Ovary (tissue), 9 donors: ENCODE data around the gene ABI3. TPM values are rescaled to one million over a fixed set of nuclear protein-coding genes. Genes with fewer than 3 reads are reported as not detected.

Source experiments
- DNase-seq, 5 donors: peaks; one replicate each; pipeline ENCODE4 v3.0.0-alpha.2; 2019 to 2020
- H3K27ac ChIP-seq, 2 donors: fragments of 200-600 bp; one replicate each; pipeline versions ENCODE4 v1.5.1 to v1.8.0; 2019 to 2022
- H3K27me3 ChIP-seq: fragments of 200-600 bp; one replicate; pipeline ENCODE4 v1.8.0; 2022
- H3K36me3 ChIP-seq: fragments of 200-600 bp; sonication (generic); one replicate; pipeline ENCODE4 v1.5.1; 2019
- H3K4me1 ChIP-seq: one replicate; pipeline ENCODE4 v1.8.1; 2013; ENCODE audit warnings: mild to moderate bottlenecking, moderate library complexity; ENCODE audit not compliant: insufficient read depth
- H3K4me3 ChIP-seq: fragments of 200-600 bp; sonication (generic); one replicate; pipeline ENCODE4 v1.5.1; 2017
- H3K9me3 ChIP-seq, 2 donors: fragments of 200-600 bp in 1 of 2; sonication (generic) in 1 of 2; one replicate each; pipeline versions ENCODE4 v1.5.1 to v1.8.1; 2013 to 2019; ENCODE audit warnings: mild to moderate bottlenecking in 1 of 2, moderate library complexity in 1 of 2
- CTCF ChIP-seq, 3 donors: fragments of 450-650 bp in 2 of 3; fragments of 200-600 bp in 1 of 3; IDR thresholded peaks; one replicate each; pipeline versions ENCODE4 v1.5.1 to v1.8.0; 2016 to 2022; ENCODE audit warnings: antibody characterized with exemption in 3 of 3, mild to moderate bottlenecking in 1 of 3
- EP300 ChIP-seq: sonication (generic); formaldehyde crosslinking; IDR thresholded peaks from one replicate; pipeline ENCODE4 v1.6.1; 2017; ENCODE audit warnings: antibody characterized with exemption
- POLR2A ChIP-seq: fragments of 450-650 bp; IDR thresholded peaks from one replicate; pipeline ENCODE4 v1.6.1; 2017; ENCODE audit warnings: antibody characterized with exemption, mild to moderate bottlenecking, moderate library complexity
- WGBS, 3 donors: extraction: QIAGEN DNeasy Blood & Tissue Kit in 1 of 3; methylation state at CpG; one replicate each; pipeline versions ENCODE4 v1.1.5 to v1.1.7; 2013 to 2017; 5-methylcytosine and 5-hydroxymethylcytosine counted together
- intact Hi-C, 4 donors: fragments of 100-400 bp; cut with DNase I; formaldehyde crosslinking; loops; one replicate each; pipeline versions ENCODE4 v1.11.0 to v1.15.1; 2022 to 2023
- polyA plus RNA-seq, 2 donors: library from polyadenylated mRNA; stranded (reverse); fragments of 200-250 nt in 1 of 2; fragments of 350-450 nt in 1 of 2; fragmentation: Illumina TruSeq in 1 of 2; extraction: RNeasy Lipid Tissue Mini Kit (QIAGEN cat#74804) in 1 of 2; gene quantifications; one replicate each; pipeline ENCODE4 v1.2.3, GENCODE V29; 2013 to 2014
- total RNA-seq, 7 donors: library from RNA; depleted of rRNA in 2 of 7; stranded (reverse); fragments of >200 nt in 2 of 7; fragmentation: NEBNext Ultra II Directional in 3 of 7; extraction: Animal tissue kit (Norgen Biotek cat#: 25700) in 3 of 7; gene quantifications; one replicate each; pipeline versions ENCODE4 v1.1.0 to v1.2.4, GENCODE V29; 2016 to 2023
- donor health status: DM: no; HTN: no; CAD: no; lungs with moderate emphysema.
- donor health status: DM: no; HTN: no; CAD: no.
- donor health status: Bipolar disorder and iron deficiency.
- donor health status: DM: yes; HTN: yes; CAD: no.
- donor health status: DM: no; HTN: no; CAD: no.
- donor health status: DM: yes; HTN: yes; CAD: no.

The ABI3 gene
- total and polyA plus RNA-seq, 9 donors, result 2.3 to 6.7 (median 4.4) TPM

DNA sequence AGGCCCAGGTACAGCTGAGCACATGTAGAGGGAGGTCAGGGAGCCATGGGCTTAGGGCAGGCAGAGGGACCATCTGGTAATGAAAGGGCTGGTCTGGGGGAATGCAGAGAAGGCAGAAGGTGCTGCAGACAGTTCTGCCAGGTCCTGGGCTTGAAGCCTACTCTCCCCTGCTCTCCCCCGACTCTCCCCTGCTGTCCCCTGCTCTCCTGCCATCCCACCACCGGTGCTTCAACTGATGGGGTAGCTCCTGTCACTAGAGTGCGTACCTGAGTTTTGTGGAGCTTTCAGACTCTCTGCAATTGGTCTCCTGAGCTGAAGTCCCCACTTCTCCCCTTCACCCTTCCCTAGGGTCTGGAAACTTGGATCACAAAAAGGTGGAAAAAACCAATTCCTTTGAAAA lies 57.4 kb downstream of the ABI3 start:
- Histone ChIP-seq H3K4me3 (no peak overlapping the region), H3K27ac (no peak overlapping the region), H3K9me3 (no peaks in the 10 kb centered on the region), H3K27me3 (no peaks in the 10 kb centered on the region), H3K36me3 (no peaks in the 10 kb centered on the region), H3K4me1 (no peaks in the 10 kb centered on the region)
- 72 to 79% (median 76%) methylated on average over 3 of the region's 3 CpGs for WGBS, 3 donors
- DNase-seq, result no peak
- TF ChIP-seq CTCF (IDR thresholded peaks at IDR 0.05) (no peak), POLR2A (no peak), EP300 (no peak)
- intact Hi-C loops, result no loop called here

DNA sequence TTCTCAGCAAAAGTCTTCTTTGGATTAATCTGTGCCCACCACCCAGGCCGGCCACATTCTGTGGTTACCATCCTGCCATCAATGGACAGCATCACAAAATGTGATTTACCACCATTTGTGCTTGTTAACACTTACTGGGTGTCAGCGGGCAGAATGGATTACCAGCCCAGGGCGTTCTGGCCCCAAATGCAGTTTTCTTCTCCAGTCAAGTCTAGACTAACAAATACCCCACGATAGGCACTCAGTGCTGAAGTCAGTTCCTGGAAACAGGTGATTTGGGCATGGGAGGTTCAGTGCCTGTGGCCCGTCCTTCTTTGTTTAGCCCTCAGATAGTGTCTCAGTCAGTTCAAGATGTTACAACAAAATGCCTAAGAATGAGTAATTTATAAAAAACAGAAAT lies 58.8 kb downstream of the ABI3 start:
- no peak overlapping the region for H3K27ac ChIP-seq
- intact Hi-C loops, result no loop called here
- no peak for TF ChIP-seq POLR2A
- no peak for TF ChIP-seq EP300
- no peak for TF ChIP-seq CTCF (IDR thresholded peaks at IDR 0.05)
- H3K36me3 ChIP-seq, result no peaks in the 10 kb centered on the region
- WGBS, 3 donors, result 61 to 69% (median 63%) methylated on average over 5 of the region's 5 CpGs
- H3K4me3 ChIP-seq, result no peak overlapping the region
- no peaks in the 10 kb centered on the region for H3K27me3 ChIP-seq
- no peaks in the 10 kb centered on the region for H3K9me3 ChIP-seq
- no peaks in the 10 kb centered on the region for H3K4me1 ChIP-seq
- DNase-seq, result no peak

Other genes starting within 250 kb of the ABI3 start
- not detected for gene GIP, start 242.1 kb upstream of the ABI3 start, total RNA-seq
- gene GIP, start 242.1 kb upstream of the ABI3 start, polyA plus RNA-seq, result not detected
- gene IGF2BP1, start 213.3 kb upstream of the ABI3 start, total RNA-seq, result 1 to 10 TPM in 1 of 7 donors, not detected in 6; 1.0 TPM
- gene IGF2BP1, start 213.3 kb upstream of the ABI3 start, polyA plus RNA-seq, result under 1 TPM in 1 of 2 donors, not detected in 1; 0.12 TPM
- gene B4GALNT2, start 77.9 kb upstream of the ABI3 start, total RNA-seq, result under 1 TPM in 4 of 7 donors, not detected in 3; under 0.01 to 0.03 (median 0.03) TPM
- not detected for gene B4GALNT2, start 77.9 kb upstream of the ABI3 start, polyA plus RNA-seq
- gene GNGT2, start 133 bp upstream of the ABI3 start, total RNA-seq, result 1 to 10 TPM in 6 of 7 donors, under 1 TPM in 1; 0.48 to 2.9 (median 1.5) TPM
- 1 to 10 TPM; 2.6 to 4.6 TPM for gene GNGT2, start 133 bp upstream of the ABI3 start, polyA plus RNA-seq
- gene PHOSPHO1, start 20.1 kb downstream of the ABI3 start, total RNA-seq, result under 1 TPM in 3 of 7 donors, not detected in 4; 0.23 to 0.92 (median 0.26) TPM
- under 1 TPM in 1 of 2 donors, not detected in 1; 0.24 TPM for gene PHOSPHO1, start 20.1 kb downstream of the ABI3 start, polyA plus RNA-seq
- 10 to 100 TPM; 26.0 to 60.9 (median 52.4) TPM for gene ZNF652, start 151.5 kb downstream of the ABI3 start, total RNA-seq
- 10 to 100 TPM; 17.1 to 19.4 TPM for gene ZNF652, start 151.5 kb downstream of the ABI3 start, polyA plus RNA-seq
- 100 to 1,000 TPM in 4 of 7 donors, 10 to 100 TPM in 3; 46.0 to 132 (median 106) TPM for gene PHB1, start 204.2 kb downstream of the ABI3 start, total RNA-seq
- gene PHB1, start 204.2 kb downstream of the ABI3 start, polyA plus RNA-seq, result 100 to 1,000 TPM in 1 of 2 donors, 10 to 100 TPM in 1; 87.1 to 148 TPM